HCT116 (cell line): Measurements from ENCODE around the gene NELFB. TPM values are rescaled to one million over a fixed set of nuclear protein-coding genes. Genes with fewer than 3 reads are reported as not detected.

Experiments
- ATAC-seq: fragments of 200-7000 bp; cut with Tn5 transposase; 2 replicates; pipeline ENCODE4 v1.9.1; 2020; ENCODE audit warnings: mild to moderate bottlenecking, moderate library complexity
- BruUV-seq: library from RNA; stranded (reverse); fragments of 400-500 nt; replicated peaks from 2 replicates; lab custom pipeline; 2021; lab: Mats Ljungman, UMichigan
- CTCF ChIA-PET: fragments of 300-600 bp; sonication (Branson Sonifier 250); formaldehyde crosslinking; loops from one replicate; lab custom pipeline; 2021; ENCODE audit warnings: antibody characterized with exemption; lab: Charles Lee
- POLR2A ChIA-PET: fragments of 300-600, 350-600 bp; sonication (Branson Sonifier 250); formaldehyde crosslinking; loops from one replicate; lab custom pipeline; 2021; ENCODE audit warnings: antibody characterized with exemption; lab: Charles Lee
- RAD21 ChIA-PET, 2 experiments: fragments of 300-600 bp; sonication (Branson Sonifier 250); formaldehyde crosslinking; loops; one replicate each; lab custom pipeline; 2023; ENCODE audit warnings: low total read pairs in 2 of 2; ENCODE audit not compliant: uncharacterized antibody in 2 of 2, unreplicated experiment in 2 of 2, low non-redundant PET in 1 of 2; lab: Charles Lee
- DNase-seq: peaks from one replicate; pipeline ENCODE4 v3.0.0-alpha.2; 2010; ENCODE audit warnings: low read depth, low spot score
- H2AFZ ChIP-seq: fragments of 200-600 bp; shearing (Covaris generic), sonication (generic); 2 replicates; pipeline ENCODE4 v1.6.1; 2017; ENCODE audit warnings: low read depth, mixed run types, mixed read lengths, antibody characterized with exemption, low read length; ENCODE audit not compliant: poor library complexity, severe bottlenecking
- H3K27ac ChIP-seq: 2 replicates; pipeline ENCODE4 v1.5.1; 2012; ENCODE audit warnings: low read depth, low read length
- H3K27me3 ChIP-seq: fragments of 200-600 bp; sonication (generic); 2 replicates; pipeline ENCODE4 v1.6.1; 2016; ENCODE audit warnings: mixed run types, low read length, mixed read lengths; ENCODE audit not compliant: insufficient read depth
- H3K36me3 ChIP-seq, 2 experiments: fragments of 200-500 bp in 1 of 2; fragments of 200-600 bp in 1 of 2; sonication (Bioruptor generic) in 1 of 2; sonication (generic) in 1 of 2; 2 replicates each; pipeline versions ENCODE4 v1.5.1 to v1.6.1; 2014 to 2016; ENCODE audit warnings: low read length in 2 of 2, inconsistent platforms in 1 of 2, mixed read lengths in 1 of 2, mixed run types in 1 of 2; ENCODE audit not compliant: insufficient read depth in 2 of 2, control insufficient read depth in 1 of 2
- H3K4me1 ChIP-seq, 2 experiments: fragments of 200-600 bp in 1 of 2; sonication (generic) in 1 of 2; 2 replicates each; pipeline versions ENCODE4 v1.5.1 to v1.6.1; 2012 to 2017; ENCODE audit warnings: low read length in 2 of 2, inconsistent platforms in 1 of 2, mild to moderate bottlenecking in 1 of 2, mixed read lengths in 1 of 2, mixed run types in 1 of 2, moderate library complexity in 1 of 2; ENCODE audit not compliant: insufficient read depth in 2 of 2, control insufficient read depth in 1 of 2
- H3K4me2 ChIP-seq: fragments of 200-600 bp; sonication (generic); 2 replicates; pipeline ENCODE4 v1.6.1; 2017; ENCODE audit warnings: mixed run types, low read length, mixed read lengths
- H3K4me3 ChIP-seq, 2 experiments: fragments of 200-600 bp in 1 of 2; sonication (generic) in 1 of 2; replicated peaks in 1 of 2; 2 replicates each; pipeline ENCODE4 v1.5.1; 2011 to 2016; ENCODE audit warnings: low read length in 2 of 2, control low read depth in 1 of 2, low read depth in 1 of 2, mild to moderate bottlenecking in 1 of 2, mixed read lengths in 1 of 2, mixed run types in 1 of 2
- H3K79me2 ChIP-seq: fragments of 200-600 bp; sonication (generic); 2 replicates; pipeline ENCODE4 v1.6.1; 2017; ENCODE audit warnings: mild to moderate bottlenecking, mixed run types, low read length, moderate library complexity, mixed read lengths; ENCODE audit not compliant: insufficient read depth
- H3K9ac ChIP-seq: fragments of 200-600 bp; sonication (generic); 2 replicates; pipeline ENCODE4 v1.6.1; 2016; ENCODE audit warnings: low read length, mixed read lengths
- H3K9me2 ChIP-seq: fragments of 200-600 bp; sonication (generic), shearing (Covaris generic); 2 replicates; pipeline ENCODE4 v1.6.1; 2017; ENCODE audit warnings: mixed run types, mild to moderate bottlenecking, moderate library complexity; ENCODE audit not compliant: insufficient read depth
- H3K9me3 ChIP-seq, 2 experiments: fragments of 200-500 bp in 1 of 2; fragments of 200-600 bp in 1 of 2; sonication (Bioruptor generic) in 1 of 2; sonication (generic) in 1 of 2; 2 replicates each; pipeline ENCODE4 v1.6.1; 2014 to 2017; ENCODE audit warnings: low read length in 2 of 2, mixed read lengths in 2 of 2, inconsistent platforms in 1 of 2, low read depth in 1 of 2, mild to moderate bottlenecking in 1 of 2, mixed run types in 1 of 2, moderate library complexity in 1 of 2; ENCODE audit not compliant: control insufficient read depth in 1 of 2, insufficient read depth in 1 of 2
- H4K20me1 ChIP-seq: fragments of 200-600 bp; sonication (generic), shearing (Covaris generic); 2 replicates; pipeline ENCODE4 v1.6.1; 2017; ENCODE audit warnings: mixed run types, mild to moderate bottlenecking, moderate library complexity; ENCODE audit not compliant: insufficient read depth
- TCF7L2 ChIP-seq: IDR thresholded peaks from 2 replicates; pipeline ENCODE4 v1.7.0; 2011; ENCODE audit warnings: borderline replicate concordance, inconsistent platforms; ENCODE audit not compliant: insufficient read depth, insufficient read length; ENCODE audit errors: extremely low read depth
- ZNF274 ChIP-seq: fragments of 200-500 bp; sonication (Bioruptor generic); IDR thresholded peaks from 2 replicates; pipeline ENCODE4 v1.6.1; 2014; ENCODE audit warnings: mild to moderate bottlenecking, low read depth, low read length, inconsistent platforms
- intact Hi-C: fragments of 100-400 bp; cut with micrococcal nuclease; formaldehyde crosslinking; loops from 2 replicates; pipeline ENCODE4 v1.10.0; 2022
- total RNA-seq: library from RNA; stranded (reverse); gene quantifications from one replicate; pipeline ENCODE4 v1.2.1, GENCODE V29; 2021; ENCODE audit not compliant: unreplicated experiment

NELFB gene
- total RNA-seq, 1 experiment from 2014 or later, result 86.4 TPM

- no peak for TF ChIP-seq TCF7L2
These were observed 58.3 kb downstream of the NELFB start (continued) for GRCh38 chr9:137313326-137313936.

DNA sequence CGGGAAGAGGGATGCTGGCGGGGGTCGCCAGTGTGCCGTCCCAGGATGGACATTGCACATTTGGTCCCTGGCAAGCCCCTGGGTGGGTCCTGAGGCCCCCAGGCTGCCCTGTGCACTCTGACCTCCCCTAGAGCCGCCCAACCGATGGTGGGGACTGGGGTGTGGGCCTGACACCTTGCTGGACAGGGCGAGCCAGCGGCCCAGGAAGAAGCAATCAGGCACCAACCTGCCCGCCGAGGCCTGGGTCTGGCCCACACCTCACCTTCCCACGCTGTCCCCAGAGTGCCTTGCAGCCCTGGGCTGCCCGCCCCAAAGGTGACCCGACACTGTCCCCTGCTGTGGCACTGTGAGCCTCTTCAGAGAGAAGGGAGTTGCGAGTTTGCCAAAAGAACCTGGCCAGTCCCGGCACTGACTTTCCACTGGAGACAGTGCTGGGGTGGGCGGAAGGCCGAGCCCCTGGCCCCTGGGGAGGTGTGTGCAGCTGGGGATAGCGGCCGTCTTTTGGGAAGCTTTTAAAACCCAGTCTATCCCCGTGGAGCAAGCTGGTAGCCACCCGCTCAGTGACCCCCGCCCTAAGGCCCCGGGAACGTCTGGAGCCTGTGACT is 58.9 kb downstream of the NELFB start:
- ChIA-PET RAD21 (no interaction called here), CTCF (interaction anchor here (2.2 kb wide), 1 partner anchor 12 kb away, joined by 5 read pairs; the partner anchor contains the start of gene NRARP), POLR2A (no interaction called here)
- no peak overlapping the region for H2AFZ ChIP-seq
- H3K27ac ChIP-seq, result no peak overlapping the region
- no peak overlapping the region for H3K4me3 ChIP-seq
- no peaks in the 10 kb centered on the region for H3K9me3 ChIP-seq
- no peaks in the 10 kb centered on the region for H3K27me3 ChIP-seq
- H3K4me2 ChIP-seq, result no peak overlapping the region
- no peak for ATAC-seq
- no peaks in the 10 kb centered on the region for H3K79me2 ChIP-seq
- BruUV-seq, result no TSS peak
- intact Hi-C loops, result no loop called here
- no peaks in the 10 kb centered on the region for H4K20me1 ChIP-seq
- no peak for TF ChIP-seq ZNF274
- no peak for DNase-seq
- H3K4me1 ChIP-seq, result peaks cover 34 to 57% of the 10 kb centered on the region in 2 experiments
- no peak overlapping the region for H3K9ac ChIP-seq
- H3K9me2 ChIP-seq, result no peaks in the 10 kb centered on the region
- H3K36me3 ChIP-seq, result no peaks in the 10 kb centered on the region
